Memory B cell (primary cell): ENCODE measurements around the gene PTGER1.
"Not testable (repeated sequence)": the region's sequence is repeated elsewhere in the genome, so short reads cannot be mapped to it uniquely, and the experiment has no call there.

Experiments
- ATAC-seq: fragments of 150-1000 bp; cut with Tn5 transposase; 2 replicates; pipeline ENCODE4 v1.10.0; 2021; ENCODE audit warnings: low read depth, mild to moderate bottlenecking, moderate library complexity
- DNase-seq, 2 donors: peaks; one replicate each; pipeline ENCODE4 v3.0.0; 2022; ENCODE audit warnings: low spot score in 2 of 2
- H3K27ac Mint-ChIP-seq: one replicate; pipeline ENCODE4 v1.8.0; 2022; ENCODE audit warnings: mild to moderate bottlenecking, moderate library complexity, mixed read lengths
- H3K27me3 Mint-ChIP-seq: one replicate; pipeline ENCODE4 v1.8.0; 2022; ENCODE audit warnings: mixed read lengths
- H3K36me3 Mint-ChIP-seq: one replicate; pipeline ENCODE4 v1.8.0; 2022; ENCODE audit warnings: mild to moderate bottlenecking, mixed read lengths
- H3K4me1 Mint-ChIP-seq: one replicate; pipeline ENCODE4 v1.8.0; 2022; ENCODE audit warnings: mixed read lengths
- H3K4me3 Mint-ChIP-seq: one replicate; pipeline ENCODE4 v1.8.0; 2022; ENCODE audit warnings: mild to moderate bottlenecking, moderate library complexity, mixed read lengths
- H3K9me3 Mint-ChIP-seq: one replicate; pipeline ENCODE4 v1.8.0; 2022; ENCODE audit warnings: mixed read lengths

Gene PTGER1

DNA sequence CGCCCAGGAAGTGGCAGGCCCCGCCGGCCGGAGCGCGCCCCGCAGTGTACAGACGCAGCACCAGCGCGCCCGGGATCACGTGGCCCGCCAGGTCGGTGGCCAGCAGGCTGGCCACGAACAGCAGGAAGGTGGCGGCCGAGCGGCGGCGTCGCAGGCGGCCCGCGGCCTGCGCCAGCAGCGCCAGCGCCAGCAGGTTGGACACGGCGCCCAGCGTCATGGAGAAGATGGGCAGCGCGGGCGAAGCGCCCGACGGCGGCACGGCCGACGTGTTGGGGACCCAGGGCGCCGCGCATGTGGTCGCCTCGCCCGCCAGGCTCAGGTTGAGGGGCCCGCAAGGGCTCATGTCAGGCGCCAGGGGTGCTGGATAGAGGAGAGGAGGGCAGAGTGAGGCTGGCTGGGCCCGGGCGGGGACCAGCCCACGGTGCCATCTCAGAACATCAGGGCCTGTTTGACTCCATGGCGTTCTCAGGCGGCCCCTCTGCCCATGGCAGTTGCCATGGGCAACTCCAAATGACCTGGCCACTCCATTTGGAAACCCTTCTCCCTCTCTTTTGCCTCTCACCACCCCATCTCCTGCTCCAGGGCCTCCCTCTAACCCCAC lies 1.1 kb downstream of the PTGER1 start:
- peaks cover 26% of the 10 kb centered on the region for H3K27me3 Mint-ChIP-seq
- H3K9me3 Mint-ChIP-seq, result no peaks in the 10 kb centered on the region
- no peak for DNase-seq
- peaks cover 23% of the 10 kb centered on the region for H3K4me1 Mint-ChIP-seq
- H3K36me3 Mint-ChIP-seq, result peaks cover 12% of the 10 kb centered on the region
- H3K27ac Mint-ChIP-seq, result no peak overlapping the region
- no peak for ATAC-seq
- peak overlapping the region; percentile 21 for H3K4me3 Mint-ChIP-seq

DNA sequence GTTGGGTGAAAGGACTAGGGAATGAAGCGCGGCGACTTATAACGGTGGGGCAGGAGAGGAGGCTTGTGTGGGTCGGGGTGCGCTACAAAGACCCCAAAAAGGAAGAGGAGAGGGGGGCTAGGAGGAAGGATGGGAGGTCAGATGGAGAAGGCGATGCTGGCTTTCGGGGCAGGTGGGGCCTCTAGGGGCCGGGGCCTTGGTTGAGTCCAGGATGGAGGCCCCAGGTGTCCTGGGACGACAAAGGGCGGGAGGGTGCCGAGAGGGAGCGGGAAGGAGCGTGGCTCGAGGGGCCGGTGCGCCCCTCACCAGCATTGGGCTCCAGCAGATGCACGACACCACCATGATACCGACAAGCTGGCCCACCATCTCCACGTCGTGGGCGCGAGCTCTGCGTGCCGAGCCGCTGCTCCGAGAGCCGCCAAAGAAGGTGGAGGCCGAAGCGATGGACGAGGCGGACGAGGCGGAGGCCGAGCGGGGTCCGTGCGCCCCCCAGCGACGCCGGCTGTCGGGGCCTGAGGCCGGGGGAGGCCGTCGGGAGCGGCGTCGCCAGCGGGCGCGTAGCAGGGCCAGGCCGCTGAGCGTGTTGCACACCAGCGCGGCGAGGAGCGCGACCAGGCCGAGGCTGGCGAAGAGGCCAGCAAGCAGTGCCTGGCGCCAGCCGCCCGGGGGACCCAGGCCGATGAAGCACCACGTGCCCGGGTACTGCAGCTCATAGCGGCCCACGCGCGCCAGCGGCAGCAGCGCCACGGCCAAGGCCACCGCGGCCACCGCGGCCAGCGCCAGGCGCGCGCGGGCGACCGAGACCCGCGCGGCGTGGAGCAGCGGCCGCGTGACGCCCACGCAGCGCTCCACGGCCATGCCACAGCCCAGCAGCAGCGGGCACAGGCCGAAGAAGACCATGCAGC lies 1.8 kb downstream of the PTGER1 start:
- DNase-seq (no peak), ATAC-seq (no peak)
- Mint-ChIP-seq H3K36me3 (peaks cover 15% of the 10 kb centered on the region), H3K27me3 (peaks cover 26% of the 10 kb centered on the region), H3K27ac (no peak overlapping the region), H3K4me1 (peaks cover 23% of the 10 kb centered on the region), H3K4me3 (peak overlapping the region; percentile 43), H3K9me3 (no peaks in the 10 kb centered on the region)

DNA sequence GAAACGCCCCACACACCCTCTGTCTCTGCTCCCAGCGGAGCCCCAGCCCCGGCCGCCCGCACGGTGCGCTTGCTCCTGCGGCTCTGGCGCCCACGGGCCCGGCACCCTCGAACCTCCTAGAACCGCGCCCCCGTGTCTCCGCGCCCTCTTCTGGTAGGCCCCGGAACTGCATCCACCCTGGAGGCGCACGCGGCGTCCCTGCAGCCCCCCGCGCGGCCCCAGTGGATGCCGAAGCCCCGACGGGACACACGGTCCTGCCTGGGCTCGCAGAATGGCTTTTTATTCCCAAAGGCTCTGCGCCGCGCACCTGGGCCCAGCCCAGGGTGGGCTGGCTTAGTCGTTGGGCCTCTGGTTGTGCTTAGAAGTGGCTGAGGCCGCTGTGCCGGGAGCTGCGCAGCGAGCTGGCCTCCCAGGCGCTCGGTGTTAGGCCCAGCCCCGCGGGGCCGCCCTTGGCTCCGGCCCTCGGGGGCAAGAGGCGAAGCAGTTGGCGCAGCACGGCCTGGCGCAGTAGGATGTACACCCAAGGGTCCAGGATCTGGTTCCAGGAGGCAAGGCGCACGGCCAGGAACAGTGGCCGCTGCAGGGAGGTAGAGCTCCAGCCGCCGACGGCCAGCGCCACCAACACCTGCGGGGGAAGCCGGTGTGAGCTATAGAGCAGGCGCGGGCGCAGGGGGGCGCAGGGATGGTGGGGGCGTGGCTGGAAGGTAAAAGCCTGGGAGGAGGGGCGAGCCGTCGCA lies 2.8 kb downstream of the PTGER1 start:
- Mint-ChIP-seq H3K9me3 (no peaks in the 10 kb centered on the region), H3K4me3 (peak overlapping the region; percentile 54), H3K36me3 (peaks cover 11% of the 10 kb centered on the region), H3K27ac (peak overlapping the region; percentile 50), H3K4me1 (peaks cover 23% of the 10 kb centered on the region), H3K27me3 (peaks cover 26% of the 10 kb centered on the region)
- DNase-seq (peak; percentile 93 to 95), ATAC-seq (peak; percentile 75)

DNA sequence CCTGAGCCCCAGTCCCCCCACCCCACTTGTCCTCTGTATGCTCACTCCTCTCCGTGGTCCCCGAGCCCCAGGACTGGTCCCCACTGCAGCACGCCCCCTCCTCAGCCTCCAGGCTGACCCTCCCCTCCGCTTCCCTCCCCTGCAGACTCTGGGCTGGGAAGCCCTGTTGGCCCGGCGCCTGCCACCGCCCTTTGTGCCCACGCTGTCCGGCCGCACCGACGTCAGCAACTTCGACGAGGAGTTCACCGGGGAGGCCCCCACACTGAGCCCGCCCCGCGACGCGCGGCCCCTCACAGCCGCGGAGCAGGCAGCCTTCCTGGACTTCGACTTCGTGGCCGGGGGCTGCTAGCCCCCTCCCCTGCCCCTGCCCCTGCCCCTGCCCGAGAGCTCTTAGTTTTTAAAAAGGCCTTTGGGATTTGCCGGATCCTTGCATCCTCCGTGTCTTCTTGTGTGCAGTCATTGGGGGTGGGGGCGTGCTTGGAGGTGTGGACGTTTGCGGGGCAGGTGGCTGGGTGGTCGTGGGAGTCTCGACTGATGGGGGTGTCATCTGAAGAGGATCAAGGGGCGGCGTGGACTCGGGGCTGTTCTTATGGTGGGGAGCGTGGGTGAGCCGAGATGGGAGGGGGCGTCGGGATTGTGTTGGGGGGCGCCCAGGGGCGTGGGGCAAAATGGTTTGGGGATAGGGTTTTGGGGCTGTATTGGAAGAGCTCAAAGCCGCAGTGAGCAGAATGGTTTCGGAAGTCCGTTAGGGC lies 3.5 kb downstream of the PTGER1 start:
- H3K27me3 Mint-ChIP-seq, result peaks cover 23% of the 10 kb centered on the region
- ATAC-seq (no peak), DNase-seq (no peak)
- peak overlapping the region; percentile 3 for H3K4me3 Mint-ChIP-seq
- H3K9me3 Mint-ChIP-seq, result no peaks in the 10 kb centered on the region
- H3K36me3 Mint-ChIP-seq, result peaks cover 13% of the 10 kb centered on the region
- peak overlapping the region; percentile 50 for H3K27ac Mint-ChIP-seq
- H3K4me1 Mint-ChIP-seq, result peaks cover 22% of the 10 kb centered on the region

DNA sequence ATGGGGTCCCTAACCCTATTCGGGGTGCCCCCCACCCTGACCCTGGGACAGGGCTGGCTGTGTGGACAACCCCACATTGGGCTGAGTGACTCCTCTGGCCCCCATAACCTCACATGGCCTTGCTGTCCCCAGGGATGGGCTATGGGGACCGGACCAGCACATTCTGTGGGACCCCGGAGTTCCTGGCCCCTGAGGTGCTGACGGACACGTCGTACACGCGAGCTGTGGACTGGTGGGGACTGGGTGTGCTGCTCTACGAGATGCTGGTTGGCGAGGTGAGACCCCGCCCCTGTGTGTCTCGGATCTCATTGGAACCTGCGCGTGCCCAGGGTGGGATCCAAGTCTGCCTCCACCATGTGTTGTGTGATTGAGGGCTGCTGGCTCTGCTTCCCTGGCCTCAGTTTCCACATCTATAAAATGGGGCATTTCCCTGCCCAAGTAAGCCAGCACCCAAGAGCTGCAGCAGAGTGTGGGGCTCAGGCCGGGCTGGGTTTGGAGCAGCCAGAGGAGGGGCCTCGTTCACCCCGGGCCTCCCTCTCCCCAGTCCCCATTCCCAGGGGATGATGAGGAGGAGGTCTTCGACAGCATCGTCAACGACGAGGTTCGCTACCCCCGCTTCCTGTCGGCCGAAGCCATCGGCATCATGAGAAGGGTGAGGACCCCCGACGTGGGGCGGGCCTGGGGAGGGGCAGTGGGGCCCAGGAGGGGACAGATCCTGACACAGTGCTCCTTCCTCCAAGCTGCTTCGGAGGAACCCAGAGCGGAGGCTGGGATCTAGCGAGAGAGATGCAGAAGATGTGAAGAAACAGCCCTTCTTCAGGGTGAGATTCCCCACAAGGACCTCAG lies 4.9 kb downstream of the PTGER1 start:
- H3K4me3 Mint-ChIP-seq, result no peak overlapping the region
- H3K4me1 Mint-ChIP-seq, result peaks cover 16% of the 10 kb centered on the region
- no peaks in the 10 kb centered on the region for H3K9me3 Mint-ChIP-seq
- ATAC-seq (no peak), DNase-seq (no peak)
- H3K27me3 Mint-ChIP-seq, result peaks cover 15% of the 10 kb centered on the region
- H3K27ac Mint-ChIP-seq, result no peak overlapping the region
- H3K36me3 Mint-ChIP-seq, result peaks cover 15% of the 10 kb centered on the region

DNA sequence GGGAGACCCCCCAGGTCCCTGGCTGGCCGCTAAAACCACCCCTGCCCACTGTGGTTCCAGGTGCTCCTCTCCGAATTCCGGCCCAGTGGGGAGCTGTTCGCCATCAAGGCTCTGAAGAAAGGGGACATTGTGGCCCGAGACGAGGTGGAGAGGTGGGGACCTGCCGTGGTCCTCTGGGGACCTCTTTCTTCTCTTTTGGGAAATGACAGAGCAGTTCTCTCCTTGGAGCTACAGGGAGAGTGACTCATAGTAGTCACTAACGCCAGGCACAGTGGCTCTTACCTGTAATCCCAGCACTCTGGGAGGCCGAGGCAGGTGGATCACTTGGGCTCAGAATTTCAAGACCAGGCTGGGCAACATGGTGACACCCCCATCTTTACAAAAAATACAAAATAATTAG lies 7.3 kb downstream of the PTGER1 start:
- no peak for DNase-seq
- peaks cover 3% of the 10 kb centered on the region for H3K27me3 Mint-ChIP-seq
- peaks cover 20% of the 10 kb centered on the region for H3K36me3 Mint-ChIP-seq
- peaks cover 6% of the 10 kb centered on the region for H3K4me1 Mint-ChIP-seq
- no peaks in the 10 kb centered on the region for H3K9me3 Mint-ChIP-seq
- H3K27ac Mint-ChIP-seq, result no peak overlapping the region
- no peak overlapping the region for H3K4me3 Mint-ChIP-seq
- ATAC-seq, result no peak

DNA sequence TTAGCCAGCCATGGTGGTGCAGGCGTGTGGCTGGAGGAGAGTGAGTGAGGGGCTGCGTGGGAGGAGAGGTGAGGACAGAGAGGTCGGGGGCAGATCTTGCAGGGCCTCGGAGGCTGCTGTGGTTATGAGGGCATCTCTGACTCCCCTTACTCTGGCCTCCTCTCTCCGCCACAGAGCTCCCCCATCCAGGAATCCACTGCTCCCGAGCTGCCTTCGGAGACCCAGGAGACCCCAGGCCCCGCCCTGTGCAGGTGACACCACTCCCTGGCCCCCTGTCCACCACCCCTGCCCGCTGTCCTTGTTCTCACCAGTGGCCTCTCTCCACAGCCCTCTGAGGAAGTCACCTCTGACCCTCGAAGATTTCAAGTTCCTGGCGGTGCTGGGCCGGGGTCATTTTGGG lies 7.8 kb downstream of the PTGER1 start:
- Mint-ChIP-seq H3K27ac (no peak overlapping the region), H3K27me3 (no peaks in the 10 kb centered on the region), H3K4me1 (peaks cover 3% of the 10 kb centered on the region), H3K36me3 (peaks cover 20% of the 10 kb centered on the region), H3K4me3 (no peak overlapping the region), H3K9me3 (no peaks in the 10 kb centered on the region)
- no peak for ATAC-seq
- DNase-seq, result no peak

DNA sequence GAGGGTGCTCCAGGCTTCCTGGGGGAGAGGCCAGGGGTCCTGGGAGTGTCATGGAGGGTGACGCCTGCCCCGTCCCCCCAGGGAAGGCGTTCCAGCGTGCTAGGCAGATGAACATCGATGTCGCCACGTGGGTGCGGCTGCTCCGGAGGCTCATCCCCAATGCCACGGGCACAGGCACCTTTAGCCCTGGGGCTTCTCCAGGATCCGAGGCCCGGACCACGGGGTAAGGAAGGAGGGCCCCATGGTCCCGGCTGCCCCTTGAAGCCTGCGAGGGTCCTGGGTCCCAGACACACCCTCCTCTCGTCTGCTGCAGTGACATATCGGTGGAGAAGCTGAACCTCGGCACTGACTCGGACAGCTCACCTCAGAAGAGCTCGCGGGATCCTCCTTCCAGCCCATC lies 11.4 kb downstream of the PTGER1 start:
- H3K27ac Mint-ChIP-seq, result no peak overlapping the region
- H3K9me3 Mint-ChIP-seq, result no peaks in the 10 kb centered on the region
- peaks cover 18% of the 10 kb centered on the region for H3K36me3 Mint-ChIP-seq
- ATAC-seq (no peak), DNase-seq (no peak)
- H3K27me3 Mint-ChIP-seq, result no peaks in the 10 kb centered on the region
- H3K4me3 Mint-ChIP-seq, result no peak overlapping the region
- peaks cover 2% of the 10 kb centered on the region for H3K4me1 Mint-ChIP-seq

DNA sequence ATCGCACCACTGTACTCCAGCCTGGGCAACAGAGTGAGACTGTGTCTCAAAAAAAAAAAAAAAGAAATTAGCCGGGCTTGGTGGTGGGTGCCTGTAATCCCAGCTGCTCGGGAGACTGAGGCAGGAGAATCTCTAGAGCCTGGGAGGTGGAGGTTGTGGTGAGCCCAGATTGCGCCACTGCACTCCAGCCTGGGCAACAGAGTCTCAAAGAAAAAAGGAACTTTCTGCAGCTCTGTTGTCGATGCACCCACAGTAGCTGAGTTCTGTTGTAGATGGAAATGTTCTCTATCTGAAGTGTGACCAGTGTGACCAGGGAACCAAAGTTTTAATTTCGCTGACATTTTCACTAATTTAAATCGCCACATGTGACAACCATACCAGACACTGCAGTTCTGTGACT lies 12.8 kb downstream of the PTGER1 start:
- not testable (repeated sequence) for H3K4me3 Mint-ChIP-seq, H3K4me1 Mint-ChIP-seq, ATAC-seq, H3K9me3 Mint-ChIP-seq, DNase-seq, H3K27me3 Mint-ChIP-seq, H3K27ac Mint-ChIP-seq
- H3K36me3 Mint-ChIP-seq, result peaks cover 19% of the 10 kb centered on the region

DNA sequence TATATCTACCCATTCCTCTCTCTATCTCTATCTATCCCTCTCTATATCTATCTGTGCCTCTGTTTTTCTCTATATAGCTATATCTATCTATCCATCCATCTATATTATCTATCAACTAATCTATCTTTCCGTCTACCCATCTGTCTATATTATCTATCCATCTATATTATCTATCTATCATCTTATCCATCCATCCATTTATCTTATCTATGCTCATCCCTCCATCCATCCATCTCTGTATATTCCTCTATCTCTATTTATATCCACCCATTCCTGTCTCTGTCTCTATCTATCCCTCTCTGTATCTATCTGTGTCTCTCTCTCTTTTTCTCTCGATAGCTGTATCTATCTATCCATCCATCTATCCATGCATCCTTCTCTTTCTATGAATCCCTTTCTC lies 14.2 kb downstream of the PTGER1 start:
- Mint-ChIP-seq H3K27me3 (no peaks in the 10 kb centered on the region), H3K36me3 (peaks cover 17% of the 10 kb centered on the region), H3K4me3 (no peak overlapping the region), H3K27ac (peak overlapping the region; percentile 21), H3K4me1 (peaks cover 2% of the 10 kb centered on the region), H3K9me3 (no peaks in the 10 kb centered on the region)
- DNase-seq, result no peak
- no peak for ATAC-seq

DNA sequence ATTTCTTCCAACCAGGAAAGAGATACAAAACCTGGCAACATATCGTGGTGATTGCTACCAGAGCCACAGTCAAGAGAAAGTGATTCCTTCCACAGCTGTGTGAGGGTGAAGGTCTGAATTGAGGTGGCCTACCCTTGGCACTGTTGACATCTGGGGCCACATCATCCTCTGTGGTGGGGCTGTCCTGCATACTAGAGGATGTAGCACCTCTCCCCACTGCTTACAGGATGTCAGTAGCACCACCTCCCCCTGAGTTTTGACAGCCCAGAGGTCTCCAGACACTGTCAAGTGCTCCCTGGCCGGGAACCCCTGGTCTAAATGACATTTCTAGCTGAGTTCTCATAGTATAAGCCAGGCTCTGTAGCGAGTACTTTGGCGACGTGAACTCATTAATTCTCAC lies 15.5 kb downstream of the PTGER1 start:
- Mint-ChIP-seq H3K27me3 (no peaks in the 10 kb centered on the region), H3K4me3 (no peak overlapping the region), H3K4me1 (peaks cover 2% of the 10 kb centered on the region), H3K9me3 (no peaks in the 10 kb centered on the region), H3K27ac (no peak overlapping the region), H3K36me3 (peaks cover 18% of the 10 kb centered on the region)
- DNase-seq (no peak), ATAC-seq (no peak)

DNA sequence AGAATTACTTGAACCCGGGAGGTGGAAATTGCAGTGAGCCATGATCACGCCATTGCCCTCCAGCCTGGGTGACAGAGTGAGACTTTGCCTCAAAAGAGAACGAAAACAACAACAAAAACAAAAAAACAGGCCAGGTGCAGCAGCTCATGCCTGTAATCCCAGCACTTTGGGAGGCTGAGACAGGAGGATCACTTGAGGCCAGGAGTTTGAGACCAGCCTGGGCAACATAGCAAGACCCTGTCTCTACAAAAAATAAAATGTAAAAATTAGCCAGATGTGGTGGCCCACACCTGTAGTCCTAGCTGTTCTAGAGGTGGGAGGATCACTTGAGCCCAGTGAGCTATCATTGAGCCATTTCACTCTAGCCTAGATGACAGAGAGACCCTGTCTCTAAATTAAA lies 22.9 kb downstream of the PTGER1 start:
- H3K4me3 Mint-ChIP-seq, H3K9me3 Mint-ChIP-seq, H3K4me1 Mint-ChIP-seq, ATAC-seq, H3K27me3 Mint-ChIP-seq, H3K27ac Mint-ChIP-seq, DNase-seq: not testable (repeated sequence)
- peaks cover 33% of the 10 kb centered on the region for H3K36me3 Mint-ChIP-seq

DNA sequence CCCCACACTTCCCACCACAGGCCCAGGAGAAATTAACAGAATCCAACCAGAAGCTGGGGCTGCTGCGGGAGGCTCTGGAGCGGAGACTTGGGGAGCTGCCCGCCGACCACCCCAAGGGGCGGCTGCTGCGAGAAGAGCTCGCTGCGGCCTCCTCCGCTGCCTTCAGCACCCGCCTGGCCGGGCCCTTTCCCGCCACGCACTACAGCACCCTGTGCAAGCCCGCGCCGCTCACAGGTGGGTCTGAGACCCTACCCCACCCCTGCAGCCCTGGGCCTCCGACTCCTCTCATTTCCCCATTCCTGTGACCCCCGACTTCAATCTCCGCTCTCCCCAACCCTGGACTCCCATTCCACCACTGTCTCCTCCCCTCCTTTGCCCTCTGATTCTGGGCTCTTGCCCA lies 24.3 kb downstream of the PTGER1 start:
- ATAC-seq, result no peak
- peaks cover 2% of the 10 kb centered on the region for H3K4me1 Mint-ChIP-seq

More for the DNA sequence above, 24.3 kb downstream of the PTGER1 start:
- Mint-ChIP-seq H3K9me3 (no peaks in the 10 kb centered on the region), H3K4me3 (no peak overlapping the region), H3K27me3 (no peaks in the 10 kb centered on the region), H3K27ac (no peak overlapping the region), H3K36me3 (peaks cover 39% of the 10 kb centered on the region)
- DNase-seq, result no peak
